Raji (cell line): ENCODE results near the gene VAPB.

Experiments
- POLR2A ChIP-seq: IDR thresholded peaks from 2 replicates; pipeline ENCODE4 v1.6.1; 2011; ENCODE audit warnings: low read depth, low read length, control low read depth; ENCODE audit not compliant: insufficient read depth

The VAPB gene

DNA sequence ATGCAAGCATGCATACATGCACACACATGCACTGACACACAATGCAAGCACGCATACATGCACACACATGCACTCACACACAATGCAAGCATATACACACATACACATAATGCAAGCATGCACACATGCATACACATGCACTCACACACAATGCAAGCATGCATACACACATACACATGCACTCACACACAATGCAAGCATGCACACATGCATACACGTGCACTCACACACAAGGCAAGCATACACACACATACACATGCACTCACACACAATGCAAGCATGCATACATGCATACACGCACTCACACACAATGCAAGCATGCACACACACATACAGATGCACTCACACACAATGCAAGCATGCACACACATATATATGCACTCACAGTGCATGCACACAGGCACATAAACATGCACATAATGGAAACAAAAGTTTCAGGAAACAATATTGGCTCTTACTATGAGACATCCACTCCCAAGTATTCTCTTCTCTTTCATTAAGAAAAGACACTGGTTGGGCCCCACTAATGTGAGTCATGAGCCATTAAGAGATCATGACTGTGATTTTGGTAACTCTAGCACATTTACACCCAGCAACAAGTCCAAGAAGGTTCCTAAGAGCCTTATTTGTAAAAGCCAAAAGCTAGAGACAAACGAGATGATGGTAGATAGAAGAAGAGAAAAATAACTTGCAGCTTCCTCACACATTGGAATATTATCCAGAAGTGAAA, 103.9 kb downstream of the VAPB start:
- no peak for TF ChIP-seq POLR2A

DNA sequence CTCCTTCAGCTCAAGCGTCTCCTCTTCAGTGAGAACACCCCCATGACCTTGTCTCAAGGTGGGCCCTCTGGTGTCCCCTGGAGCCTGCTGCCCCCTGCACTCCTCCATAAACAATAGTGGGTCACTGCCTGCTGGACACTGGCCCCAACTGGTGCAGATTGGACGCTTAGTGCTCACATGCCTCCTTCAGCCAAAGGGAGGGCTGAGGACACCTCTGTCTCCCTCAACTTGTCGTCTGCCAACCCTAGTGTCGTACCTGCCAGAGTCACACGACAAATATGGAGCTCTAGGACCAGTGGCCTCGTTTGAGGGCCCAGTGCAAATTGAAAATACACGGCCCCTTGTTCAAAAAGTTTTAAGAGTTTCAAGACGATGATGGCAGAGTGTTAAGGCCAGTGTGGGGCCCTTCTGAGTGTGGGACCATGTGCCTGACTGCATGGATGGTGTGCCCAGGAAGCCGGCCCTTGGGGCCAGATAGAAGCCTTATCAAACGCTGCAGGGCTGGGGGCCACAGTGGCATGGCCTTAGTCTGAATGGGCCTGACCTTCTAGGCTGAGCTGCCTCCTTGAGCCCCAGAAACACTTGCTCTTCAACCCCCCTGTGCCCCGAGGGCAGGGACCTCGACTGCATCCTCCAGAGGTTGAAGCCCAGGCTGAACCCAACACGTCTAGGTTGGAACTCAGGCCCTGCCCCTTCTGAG, 106.0 kb downstream of the VAPB start:
- no peak for TF ChIP-seq POLR2A

DNA sequence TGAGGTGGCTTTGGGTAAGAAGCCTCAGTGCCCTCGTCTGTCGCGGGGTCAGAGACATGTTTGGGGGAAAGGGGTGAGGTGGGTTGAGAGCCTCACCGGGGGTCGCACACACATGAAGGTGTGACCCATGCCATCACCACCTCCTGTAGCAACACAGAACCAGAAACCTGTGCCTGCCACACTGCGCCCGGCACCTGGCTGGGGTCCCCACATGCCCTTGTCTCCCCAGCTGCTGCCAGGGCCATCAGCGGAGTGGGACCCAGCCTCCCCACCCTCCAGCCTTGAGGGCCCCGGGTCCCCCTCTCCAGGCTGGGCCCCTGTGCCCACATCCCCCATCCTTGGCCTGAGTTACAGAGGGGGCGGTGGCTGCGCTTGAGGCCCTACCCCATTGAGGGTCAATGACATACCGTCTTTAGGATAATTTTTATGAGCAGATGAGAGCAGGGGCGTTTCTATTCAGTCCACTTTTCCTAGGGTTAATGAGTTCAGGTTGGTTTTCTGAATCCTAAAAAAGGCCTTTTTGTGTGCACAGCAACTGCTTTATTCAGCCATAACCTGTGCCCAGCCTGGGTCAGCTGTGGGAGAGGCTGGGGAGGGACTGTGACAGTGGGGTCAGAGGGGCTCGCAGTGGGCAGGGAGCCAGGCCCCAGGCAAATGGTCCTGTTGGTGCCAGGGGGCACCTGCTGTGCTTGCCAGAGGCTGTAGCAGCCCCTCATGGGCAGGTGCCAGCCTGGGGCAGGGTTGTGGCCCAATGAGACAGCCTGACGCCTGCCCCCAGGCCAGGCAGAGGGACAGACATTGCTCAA, 106.8 kb downstream of the VAPB start:
- TF ChIP-seq POLR2A: no peak

DNA sequence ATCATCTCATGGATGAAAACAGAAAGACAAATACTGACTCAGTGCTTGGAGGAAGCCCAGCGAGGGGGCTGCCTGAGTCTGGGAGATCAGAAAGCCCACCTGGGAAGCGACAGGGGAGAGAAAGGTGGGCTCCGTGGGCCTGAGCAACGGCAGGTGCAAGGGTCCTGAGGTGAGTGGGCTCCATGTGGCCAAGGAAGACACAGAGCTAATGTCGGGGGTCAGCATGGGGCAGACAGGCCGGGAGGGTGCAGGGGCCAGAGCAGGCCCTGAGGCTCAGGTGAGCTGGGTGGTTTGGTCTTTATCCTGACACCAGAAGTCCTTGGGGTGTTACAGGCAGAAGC, 107.4 kb downstream of the VAPB start:
- no peak for TF ChIP-seq POLR2A

DNA sequence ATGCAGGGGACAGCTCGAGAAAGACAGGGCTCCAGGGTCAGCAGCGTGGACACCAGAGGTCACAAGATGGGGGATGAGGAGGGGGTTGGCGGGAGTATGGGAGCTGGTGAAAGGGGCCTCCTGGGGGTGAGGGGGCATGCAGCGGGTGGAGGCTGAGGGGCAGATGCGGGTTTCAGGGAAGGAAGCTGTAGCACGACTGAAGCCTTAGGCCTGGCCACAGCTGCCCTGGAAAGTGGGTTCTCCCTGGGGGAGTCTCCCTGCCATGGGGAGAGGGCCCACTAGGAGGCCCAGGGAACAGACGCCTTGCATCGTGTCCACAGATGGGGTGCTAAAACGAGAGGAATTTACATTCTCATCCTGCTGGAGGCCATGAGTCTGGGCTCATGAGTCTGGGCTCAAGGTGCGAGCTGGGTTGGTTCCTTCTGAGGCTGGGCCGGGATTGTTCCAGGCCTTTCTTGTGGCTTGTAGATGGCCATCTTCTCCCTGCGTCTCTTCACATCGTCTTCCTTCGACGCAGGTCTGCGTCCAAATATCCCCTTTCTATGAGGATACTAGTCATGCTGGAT, 108.1 kb downstream of the VAPB start:
- no peak for TF ChIP-seq POLR2A

DNA sequence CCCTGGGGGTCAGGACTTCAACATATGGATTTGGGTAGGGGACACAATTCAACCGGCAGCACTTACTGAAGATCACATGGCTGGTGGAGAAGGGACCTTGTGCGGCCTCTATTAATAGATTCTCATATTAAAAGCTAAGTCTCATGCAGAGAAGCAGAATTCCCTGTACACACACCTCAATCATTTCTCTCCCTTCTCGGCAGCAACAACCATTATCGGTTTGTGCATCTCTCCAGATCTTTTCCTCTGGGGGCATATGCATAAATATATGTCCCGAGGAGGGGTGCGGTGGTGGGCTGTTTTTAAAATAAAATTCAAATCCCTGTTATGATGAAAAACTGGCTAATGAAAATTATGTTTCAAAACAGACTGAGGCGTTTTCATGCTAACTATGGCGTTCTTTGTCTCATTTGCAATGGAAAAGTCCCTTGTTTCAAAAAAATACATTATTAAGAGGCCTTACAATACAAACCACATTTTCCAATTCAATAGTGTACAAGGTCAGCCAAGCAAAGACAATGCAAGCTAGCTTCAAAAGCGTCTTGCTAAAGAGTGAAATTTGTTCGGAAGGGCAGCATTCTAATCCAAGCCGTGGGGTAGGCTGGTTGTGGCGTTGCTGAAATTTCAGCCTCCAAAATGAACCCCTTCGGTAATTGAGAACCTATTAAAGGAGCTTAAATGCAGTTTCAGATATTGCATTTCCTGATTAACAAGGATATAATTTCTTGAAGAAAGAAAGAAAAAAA, 108.9 kb downstream of the VAPB start:
- no peak for TF ChIP-seq POLR2A

DNA sequence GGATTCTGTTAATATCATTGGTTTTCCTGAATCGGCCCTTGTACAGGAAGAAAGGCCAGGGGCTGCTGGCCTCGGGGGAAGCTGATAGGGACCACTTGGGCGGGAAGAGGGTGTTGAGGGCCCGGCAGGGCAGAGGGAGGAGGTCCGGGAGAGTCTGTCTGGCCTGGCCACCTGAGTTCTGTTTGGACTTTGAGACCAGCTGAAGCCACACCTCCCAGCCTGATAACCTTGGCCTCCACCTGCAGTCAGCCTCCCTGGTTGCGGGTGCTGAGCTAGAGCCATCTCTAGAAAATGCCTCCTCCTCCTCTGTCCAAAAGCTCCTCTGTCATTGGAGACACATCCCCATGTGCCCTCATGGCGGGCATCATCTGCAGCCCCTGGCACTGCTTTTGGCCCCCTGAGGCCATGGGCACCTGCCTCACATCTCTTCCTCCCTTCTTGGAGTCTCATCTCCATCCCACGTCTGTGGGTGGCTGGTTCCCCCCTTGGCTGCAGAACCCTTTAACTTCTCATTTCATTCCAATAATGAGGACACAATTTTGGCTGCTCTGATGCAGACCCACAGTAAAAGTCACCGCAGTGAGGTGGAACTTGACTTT, 109.5 kb downstream of the VAPB start:
- TF ChIP-seq POLR2A: no peak

DNA sequence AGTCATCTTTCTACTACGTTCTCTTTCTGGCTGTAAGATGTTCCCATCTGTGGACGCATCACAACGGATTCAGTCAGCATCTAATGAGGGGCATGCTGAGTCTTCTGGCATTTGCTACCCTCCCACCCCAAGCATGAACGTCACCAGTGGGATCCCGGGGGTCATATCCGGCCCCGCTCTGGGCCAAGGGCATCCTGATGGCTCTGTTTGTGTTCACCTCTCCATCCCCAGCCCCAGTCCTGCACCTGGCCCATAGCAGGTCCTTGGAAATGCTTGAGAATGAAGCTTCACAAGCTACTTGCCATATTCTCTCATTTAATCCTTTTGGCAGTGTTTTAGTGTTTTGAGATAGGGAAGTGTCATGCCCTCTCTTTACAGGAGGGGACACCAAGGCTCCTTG, 111.2 kb downstream of the VAPB start:
- no peak for TF ChIP-seq POLR2A
